Activated CD8-positive, alpha-beta memory T cell treated with anti-CD3 and anti-CD28 coated beads for 48 hours (primary cell): Measurements from ENCODE around the gene ARHGEF19.
"Not testable (repeated sequence)": the region's sequence is repeated elsewhere in the genome, so short reads cannot be mapped to it uniquely, and the experiment has no call there.

Experiments used
- DNase-seq, 3 experiments: peaks; one replicate each; pipeline ENCODE4 v3.0.0-alpha.2; 2020; ENCODE audit warnings: low read depth in 2 of 3, low spot score in 2 of 3

Gene ARHGEF19

GRCh38 chr1:16205891-16206546 is 6.4 kb downstream of the ARHGEF19 start:
- no peak for DNase-seq

GRCh38 chr1:16205334-16205671 is 7.1 kb downstream of the ARHGEF19 start:
- no peak for DNase-seq

- no peak for DNase-seq
Measured at GRCh38 chr1:16204634-16205333, 7.7 kb downstream of the ARHGEF19 start.

GRCh38 chr1:16204216-16204615 is 8.2 kb downstream of the ARHGEF19 start:
- DNase-seq = no peak

- no peak for DNase-seq
Measured at GRCh38 chr1:16203550-16203949, 8.9 kb downstream of the ARHGEF19 start.

GRCh38 chr1:16202281-16203210 is 9.9 kb downstream of the ARHGEF19 start:
- no peak for DNase-seq

GRCh38 chr1:16199700-16200099 is 12.8 kb downstream of the ARHGEF19 start:
- DNase-seq = no peak

GRCh38 chr1:16199157-16199501 is 13.3 kb downstream of the ARHGEF19 start:
- DNase-seq = no peak

- DNase-seq = no peak
Measured at GRCh38 chr1:16198444-16199156, 13.9 kb downstream of the ARHGEF19 start.

GRCh38 chr1:16196874-16197273 is 15.6 kb downstream of the ARHGEF19 start:
- no peak for DNase-seq

GRCh38 chr1:16196139-16196538 is 16.3 kb downstream of the ARHGEF19 start:
- DNase-seq = not testable (repeated sequence)

GRCh38 chr1:16195518-16195905 is 16.9 kb downstream of the ARHGEF19 start:
- DNase-seq = no peak

- DNase-seq = no peak
Measured at GRCh38 chr1:16191916-16192546, 20.4 kb downstream of the ARHGEF19 start.

GRCh38 chr1:16191309-16191708 is 21.1 kb downstream of the ARHGEF19 start:
- DNase-seq = no peak

- no peak for DNase-seq
Measured at GRCh38 chr1:16189921-16190621, 22.4 kb downstream of the ARHGEF19 start.

GRCh38 chr1:16189003-16189402 is 23.4 kb downstream of the ARHGEF19 start:
- DNase-seq = no peak

- peak; percentile 34 to 69 (median 61) for DNase-seq
Measured at GRCh38 chr1:16187748-16188401, 24.6 kb downstream of the ARHGEF19 start.

GRCh38 chr1:16186655-16187235 is 25.7 kb downstream of the ARHGEF19 start:
- no peak for DNase-seq

- no peak for DNase-seq
Measured at GRCh38 chr1:16184557-16185303, 27.7 kb downstream of the ARHGEF19 start.
